Effector memory CD4-positive, alpha-beta T cell (primary cell): ENCODE measurements around the gene TMEM154.

ENCODE experiments used
- DNase-seq, 3 donors: peaks; one replicate each; pipeline ENCODE4 v3.0.0-alpha.2; 2020
- H3K27ac ChIP-seq: 2 replicates; pipeline ENCODE4 v1.7.0; 2013; ENCODE audit warnings: mild to moderate bottlenecking, low read length, moderate library complexity; ENCODE audit not compliant: insufficient read depth, poor library complexity, severe bottlenecking
- H3K27me3 ChIP-seq: replicated peaks from 2 replicates; pipeline ENCODE4 v1.7.0; 2013; ENCODE audit warnings: mild to moderate bottlenecking, low read length; ENCODE audit not compliant: insufficient read depth, control insufficient read depth, poor library complexity, severe bottlenecking
- H3K36me3 ChIP-seq: 2 replicates; pipeline ENCODE4 v1.7.0; 2013; ENCODE audit warnings: mild to moderate bottlenecking, low read length, moderate library complexity; ENCODE audit not compliant: control insufficient read depth, insufficient read depth
- H3K4me1 ChIP-seq: 2 replicates; pipeline ENCODE4 v1.7.0; 2013; ENCODE audit warnings: low read length, mild to moderate bottlenecking; ENCODE audit not compliant: control insufficient read depth, insufficient read depth, poor library complexity, severe bottlenecking
- H3K4me3 ChIP-seq: 2 replicates; pipeline ENCODE4 v1.7.0; 2013; ENCODE audit warnings: low read length, low read depth, mild to moderate bottlenecking; ENCODE audit not compliant: insufficient read depth, poor library complexity, severe bottlenecking
- H3K9me3 ChIP-seq: 2 replicates; pipeline ENCODE4 v1.7.0; 2013; ENCODE audit warnings: mild to moderate bottlenecking, low read length, moderate library complexity; ENCODE audit not compliant: control insufficient read depth

TMEM154 gene

GRCh38 chr4:152585023-152585441 lies 94.8 kb downstream of the TMEM154 start:
- H3K36me3 ChIP-seq: no peaks in the 10 kb centered on the region
- H3K4me1 ChIP-seq: peaks cover 11% of the 10 kb centered on the region
- peak overlapping the region; percentile 14 for H3K4me3 ChIP-seq
- H3K27me3 ChIP-seq: no peaks in the 10 kb centered on the region
- peak overlapping the region; percentile 41 for H3K27ac ChIP-seq
- H3K9me3 ChIP-seq: no peaks in the 10 kb centered on the region
- no peak for DNase-seq

DNA sequence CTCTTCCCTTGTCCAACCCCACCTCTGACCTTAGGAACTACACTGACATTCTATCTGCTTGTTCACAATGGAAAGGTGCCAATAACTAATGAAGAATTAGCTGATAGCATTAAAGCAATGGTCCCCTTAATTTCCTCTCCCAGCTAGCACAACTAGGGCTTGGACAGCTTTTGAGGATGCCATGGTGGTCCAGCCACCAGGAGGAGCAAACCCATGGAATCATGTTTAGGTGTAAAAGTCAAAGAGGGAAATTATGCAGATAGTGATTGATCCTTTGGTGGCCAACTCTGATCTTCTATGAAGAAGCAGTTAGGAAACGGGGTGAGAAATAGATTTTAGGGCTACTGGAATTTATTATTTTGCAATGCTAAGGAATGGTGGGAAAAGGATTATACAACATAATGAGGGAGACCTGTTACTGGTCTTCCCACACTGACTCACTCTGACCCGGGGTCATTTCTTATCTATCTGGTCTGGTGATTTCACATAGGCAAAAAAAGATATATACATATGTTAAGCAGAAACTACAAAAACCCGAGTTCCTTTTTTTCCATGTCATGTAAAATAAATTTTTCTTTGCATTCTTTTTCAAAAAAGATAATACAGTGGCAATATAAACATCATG lies 98.1 kb downstream of the TMEM154 start:
- Histone ChIP-seq H3K27me3 (no peaks in the 10 kb centered on the region), H3K4me3 (no peak overlapping the region), H3K4me1 (peaks cover 11% of the 10 kb centered on the region), H3K27ac (no peak overlapping the region), H3K36me3 (no peaks in the 10 kb centered on the region), H3K9me3 (no peaks in the 10 kb centered on the region)
- no peak for DNase-seq

- no peak for DNase-seq
- no peaks in the 10 kb centered on the region for H3K36me3 ChIP-seq
These were observed 99.9 kb downstream of the TMEM154 start for GRCh38 chr4:152579916-152580315.

DNA sequence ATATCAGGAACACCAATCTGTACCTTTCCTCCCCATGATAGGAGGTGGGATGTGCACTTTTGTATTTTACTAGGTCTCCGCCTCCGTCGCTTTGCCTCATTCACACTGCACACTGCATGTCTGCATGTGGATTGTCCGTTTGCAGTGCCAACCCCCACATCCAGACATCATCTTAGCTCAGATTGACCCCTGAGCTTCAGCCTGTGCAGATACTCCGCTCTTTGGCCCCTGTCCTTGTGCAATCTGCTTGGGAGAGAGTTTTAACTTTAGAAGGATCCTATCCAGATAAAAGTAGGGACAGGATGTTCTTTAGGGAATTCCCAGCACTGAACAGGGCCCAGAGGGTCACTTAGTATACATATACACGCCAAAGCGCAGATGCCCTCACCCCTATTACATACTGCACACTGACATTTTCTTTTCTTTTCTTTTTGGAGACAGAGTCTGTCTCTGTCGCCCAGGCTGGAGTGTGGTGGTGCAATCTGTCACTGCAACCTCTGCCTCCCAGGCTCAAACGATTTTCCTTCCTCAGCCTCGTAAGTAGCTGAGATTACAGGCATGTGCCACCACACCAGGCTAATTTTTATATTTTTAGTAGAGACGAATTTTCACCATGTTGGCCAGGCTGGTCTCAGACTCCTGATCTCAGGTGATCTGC lies 100.6 kb downstream of the TMEM154 start:
- H3K27ac ChIP-seq: no peak overlapping the region
- no peak overlapping the region for H3K4me3 ChIP-seq
- no peak for DNase-seq
- no peaks in the 10 kb centered on the region for H3K9me3 ChIP-seq
- H3K36me3 ChIP-seq: no peaks in the 10 kb centered on the region
- no peaks in the 10 kb centered on the region for H3K4me1 ChIP-seq
- H3K27me3 ChIP-seq: no peaks in the 10 kb centered on the region

More at GRCh38 chr4:152579916-152580315, 99.9 kb downstream of the TMEM154 start:
- Histone ChIP-seq H3K27me3 (no peaks in the 10 kb centered on the region), H3K27ac (no peak overlapping the region), H3K4me3 (no peak overlapping the region), H3K9me3 (no peaks in the 10 kb centered on the region), H3K4me1 (no peaks in the 10 kb centered on the region)

- no peaks in the 10 kb centered on the region for H3K4me1 ChIP-seq
- no peak for DNase-seq
- no peak overlapping the region for H3K27ac ChIP-seq
- no peak overlapping the region for H3K4me3 ChIP-seq
- no peaks in the 10 kb centered on the region for H3K9me3 ChIP-seq
- H3K36me3 ChIP-seq: no peaks in the 10 kb centered on the region
- H3K27me3 ChIP-seq: no peaks in the 10 kb centered on the region
These were observed 101.1 kb downstream of the TMEM154 start for GRCh38 chr4:152578670-152579069.

DNA sequence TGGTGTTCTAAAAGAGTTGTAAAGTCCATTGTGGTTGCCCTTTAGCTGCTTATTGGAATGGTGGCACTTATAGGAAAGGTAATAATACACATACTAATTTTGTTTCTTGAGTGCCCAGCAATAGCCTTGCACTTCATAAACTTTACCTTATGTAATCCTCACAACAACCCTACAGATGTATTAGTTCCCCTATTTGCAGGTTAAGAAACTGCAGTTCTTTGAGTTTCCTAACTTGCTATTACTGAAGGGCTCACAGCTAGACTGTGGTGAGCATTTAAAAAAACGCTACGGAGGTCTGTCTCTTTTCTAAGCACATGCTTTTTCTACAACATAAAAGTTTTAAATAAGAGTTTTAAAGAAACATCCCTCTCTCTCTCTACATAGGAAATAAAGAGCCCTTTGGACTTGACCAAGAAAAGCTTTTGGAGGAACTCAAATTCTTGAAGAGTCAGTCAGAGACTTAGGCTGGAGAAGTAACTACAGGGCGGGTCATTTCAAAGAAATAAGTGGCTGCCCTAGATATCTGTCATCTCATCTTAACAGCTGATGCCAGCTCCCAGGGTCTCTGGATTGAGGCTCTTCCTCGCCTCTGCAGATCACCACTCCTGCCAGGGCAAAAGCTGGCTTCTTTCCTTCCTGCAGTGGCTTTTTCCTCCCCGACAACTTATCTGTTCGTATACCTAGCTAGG lies 101.9 kb downstream of the TMEM154 start:
- no peaks in the 10 kb centered on the region for H3K36me3 ChIP-seq
- H3K27me3 ChIP-seq: no peaks in the 10 kb centered on the region
- no peaks in the 10 kb centered on the region for H3K9me3 ChIP-seq
- no peak overlapping the region for H3K4me3 ChIP-seq
- DNase-seq: no peak
- no peak overlapping the region for H3K27ac ChIP-seq
- no peaks in the 10 kb centered on the region for H3K4me1 ChIP-seq

DNA sequence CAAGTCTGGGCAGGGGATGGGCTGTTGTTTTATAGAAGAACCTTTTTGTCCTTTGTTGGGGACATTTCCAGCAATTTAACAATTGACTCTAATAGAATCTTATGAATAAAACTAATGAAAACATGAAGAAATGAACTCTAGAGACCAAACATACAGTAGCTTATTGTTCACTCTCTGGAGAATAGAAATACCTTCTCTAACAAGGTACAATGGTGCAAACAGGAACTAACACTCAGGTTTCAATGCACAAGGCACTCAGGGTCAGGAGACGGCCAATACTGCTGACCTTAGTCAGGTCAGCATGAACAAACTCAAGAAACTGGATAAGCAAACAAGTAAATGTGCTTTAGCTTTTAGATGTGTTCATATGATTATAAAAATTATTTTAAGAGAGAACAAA lies 104.3 kb downstream of the TMEM154 start:
- Histone ChIP-seq H3K36me3 (no peaks in the 10 kb centered on the region), H3K27me3 (no peaks in the 10 kb centered on the region), H3K4me3 (no peak overlapping the region), H3K27ac (no peak overlapping the region), H3K4me1 (no peaks in the 10 kb centered on the region), H3K9me3 (no peaks in the 10 kb centered on the region)
- DNase-seq: no peak

- H3K4me3 ChIP-seq: no peak overlapping the region
- DNase-seq: no peak
- H3K36me3 ChIP-seq: no peaks in the 10 kb centered on the region
- no peaks in the 10 kb centered on the region for H3K9me3 ChIP-seq
- H3K27ac ChIP-seq: no peak overlapping the region
- no peaks in the 10 kb centered on the region for H3K4me1 ChIP-seq
- H3K27me3 ChIP-seq: no peaks in the 10 kb centered on the region
These were observed 105.9 kb downstream of the TMEM154 start for GRCh38 chr4:152573861-152574260.

DNA sequence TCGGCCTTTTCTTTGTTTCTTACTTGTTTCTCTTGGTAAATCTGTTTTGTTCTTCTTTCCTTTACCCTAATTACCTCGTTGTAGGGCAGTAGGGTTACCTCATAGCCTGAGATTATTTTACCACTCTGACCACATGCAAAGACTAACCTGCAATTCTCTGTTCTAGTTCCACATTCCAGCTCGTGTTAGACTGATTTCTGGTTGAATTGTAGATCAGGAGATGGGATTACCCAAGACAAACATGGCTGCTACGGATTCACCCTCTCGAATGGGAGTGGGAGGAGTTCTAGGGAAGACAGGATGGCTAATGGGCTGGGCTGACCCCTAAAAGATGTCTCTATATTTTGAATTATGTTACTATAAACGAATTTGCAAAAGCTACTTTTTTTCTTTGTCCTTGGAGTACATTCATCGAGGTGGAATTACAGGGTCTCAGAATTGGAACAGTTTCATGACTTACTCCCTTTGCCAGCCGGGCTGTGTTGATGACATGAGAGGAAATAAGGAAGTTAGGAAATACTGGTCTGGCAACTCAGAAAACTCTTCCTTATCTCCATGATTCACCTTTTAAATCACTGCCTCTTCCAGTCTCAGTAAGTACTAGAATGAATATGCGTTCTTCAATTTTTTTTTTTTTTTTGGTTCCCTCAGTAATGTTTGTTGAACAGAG lies 107.2 kb downstream of the TMEM154 start:
- H3K4me1 ChIP-seq: no peaks in the 10 kb centered on the region
- no peak overlapping the region for H3K27ac ChIP-seq
- H3K27me3 ChIP-seq: no peaks in the 10 kb centered on the region
- H3K9me3 ChIP-seq: no peaks in the 10 kb centered on the region
- DNase-seq: no peak
- no peak overlapping the region for H3K4me3 ChIP-seq
- no peaks in the 10 kb centered on the region for H3K36me3 ChIP-seq

GRCh38 chr4:152571770-152572169 lies 108.0 kb downstream of the TMEM154 start:
- no peak for DNase-seq
- H3K27ac ChIP-seq: no peak overlapping the region
- H3K4me1 ChIP-seq: no peaks in the 10 kb centered on the region
- H3K36me3 ChIP-seq: no peaks in the 10 kb centered on the region
- H3K27me3 ChIP-seq: no peaks in the 10 kb centered on the region
- H3K4me3 ChIP-seq: no peak overlapping the region
- H3K9me3 ChIP-seq: no peaks in the 10 kb centered on the region
